Keratinocyte (primary cell): ENCODE measurements around the gene ZNF554. TPM values are rescaled to one million over a fixed set of nuclear protein-coding genes. Genes with fewer than 3 reads are reported as not detected.

Experiments
- DNase-seq: peaks from one replicate; pipeline ENCODE4 v3.0.0-alpha.2; 2011; ENCODE audit warnings: low read depth, missing footprints, low spot score
- FAIRE-seq: peaks from 2 replicates; lab custom pipeline; 2011; peaks lifted over from hg19 to GRCh38; lab: Jason Lieb, UNC
- H2AFZ ChIP-seq: 2 replicates; pipeline ENCODE4 v1.6.0; 2012; ENCODE audit warnings: low read length, control low read depth, inconsistent platforms; ENCODE audit not compliant: control insufficient read depth
- H3K27ac ChIP-seq: 2 replicates; pipeline ENCODE4 v1.5.1; 2011; ENCODE audit warnings: low read length; ENCODE audit not compliant: control insufficient read depth, insufficient read depth
- H3K27me3 ChIP-seq: 3 replicates; pipeline ENCODE4 v1.6.0; 2011; ENCODE audit warnings: low read length; ENCODE audit not compliant: control insufficient read depth, insufficient read depth; ENCODE audit errors: extremely low read depth
- H3K36me3 ChIP-seq, 2 experiments: 2 replicates in 1 of 2; 3 replicates in 1 of 2; pipeline ENCODE4 v1.5.1; 2011; ENCODE audit warnings: low read length in 2 of 2, mild to moderate bottlenecking in 1 of 2; ENCODE audit not compliant: control insufficient read depth in 2 of 2, insufficient read depth in 2 of 2; ENCODE audit errors: extremely low read depth in 1 of 2
- H3K4me1 ChIP-seq: 3 replicates; pipeline ENCODE4 v1.5.1; 2011; ENCODE audit warnings: low read length; ENCODE audit not compliant: control insufficient read depth, insufficient read depth; ENCODE audit errors: extremely low read depth
- H3K4me2 ChIP-seq: 3 replicates; pipeline ENCODE4 v1.6.0; 2011; ENCODE audit warnings: low read depth, low read length; ENCODE audit not compliant: control insufficient read depth, insufficient read depth; ENCODE audit errors: extremely low read depth
- H3K4me3 ChIP-seq, 3 experiments: fragments of 200-600 bp in 1 of 3; sonication (generic) in 1 of 3; 2 replicates in 2 of 3; 3 replicates in 1 of 3; pipeline ENCODE4 v1.5.1; 2011 to 2016; ENCODE audit warnings: low read length in 3 of 3, mild to moderate bottlenecking in 3 of 3, control low read depth in 2 of 3, inconsistent platforms in 1 of 3, low read depth in 1 of 3, mixed read lengths in 1 of 3, mixed run types in 1 of 3, moderate library complexity in 1 of 3; ENCODE audit not compliant: control insufficient read depth in 2 of 3, insufficient read depth in 2 of 3; ENCODE audit errors: extremely low read depth in 1 of 3
- H3K79me2 ChIP-seq: 2 replicates; pipeline ENCODE4 v1.6.0; 2012; ENCODE audit warnings: low read length; ENCODE audit not compliant: control insufficient read depth, insufficient read depth
- H3K9ac ChIP-seq: 3 replicates; pipeline ENCODE4 v1.6.0; 2011; ENCODE audit warnings: low read length; ENCODE audit not compliant: control insufficient read depth, insufficient read depth; ENCODE audit errors: extremely low read depth
- H3K9me1 ChIP-seq: 3 replicates; pipeline ENCODE4 v1.6.0; 2011; ENCODE audit warnings: low read length; ENCODE audit not compliant: control insufficient read depth, insufficient read depth; ENCODE audit errors: extremely low read depth
- H3K9me3 ChIP-seq: 2 replicates; pipeline ENCODE4 v1.5.1; 2012; ENCODE audit warnings: low read depth, low read length; ENCODE audit not compliant: control insufficient read depth
- H4K20me1 ChIP-seq: 3 replicates; pipeline ENCODE4 v1.6.0; 2011; ENCODE audit warnings: low read length; ENCODE audit not compliant: control insufficient read depth, insufficient read depth; ENCODE audit errors: extremely low read depth
- EZH2 ChIP-seq: IDR thresholded peaks from one replicate; pipeline ENCODE4 v1.6.1; 2012; ENCODE audit warnings: inconsistent platforms, mild to moderate bottlenecking, low read length, moderate library complexity
- dilution Hi-C: fragments of 300-500 bp; cut with MboI; formaldehyde crosslinking; loops from one replicate; pipeline ENCODE4 v1.7.0; 2020; ENCODE audit warnings: low sequenced_read_pairs; ENCODE audit not compliant: extremely low pct_ligation_motif_present
- polyA plus RNA-seq, 5 experiments: library from polyadenylated mRNA; depleted of rRNA in 3 of 5; stranded (reverse) in 3 of 5; stranded (forward) in 1 of 5; unstranded in 1 of 5; fragments of >200 nt; gene quantifications; 1 replicate in 1 of 5; 2 replicates in 3 of 5; 3 replicates in 1 of 5; pipeline versions ENCODE4 v1.2.1 to v1.2.3, GENCODE V29; 2011 to 2012; ENCODE audit warnings: missing spikeins in 2 of 5, low read depth in 1 of 5, low replicate concordance in 1 of 5
- TF ChIP-seq, protein P1 (sequence below), 3 experiments: IDR thresholded peaks in 1 of 3; conservative IDR thresholded peaks in 1 of 3; optimal IDR thresholded peaks in 1 of 3; 2 replicates in 2 of 3; 3 replicates in 1 of 3; pipeline versions ENCODE3 to v1.5.1; 2011; ENCODE audit warnings: low read length in 3 of 3, mild to moderate bottlenecking in 3 of 3, moderate library complexity in 2 of 3, control low read depth in 1 of 3, inconsistent platforms in 1 of 3; ENCODE audit not compliant: insufficient read depth in 2 of 3; ENCODE audit errors: extremely low read depth in 1 of 3

The ZNF554 gene
- polyA plus RNA-seq, 1 donor (not counting 4 experiments of a cell fraction or from before 2014, with no cell fraction given) = 2.7 TPM

DNA sequence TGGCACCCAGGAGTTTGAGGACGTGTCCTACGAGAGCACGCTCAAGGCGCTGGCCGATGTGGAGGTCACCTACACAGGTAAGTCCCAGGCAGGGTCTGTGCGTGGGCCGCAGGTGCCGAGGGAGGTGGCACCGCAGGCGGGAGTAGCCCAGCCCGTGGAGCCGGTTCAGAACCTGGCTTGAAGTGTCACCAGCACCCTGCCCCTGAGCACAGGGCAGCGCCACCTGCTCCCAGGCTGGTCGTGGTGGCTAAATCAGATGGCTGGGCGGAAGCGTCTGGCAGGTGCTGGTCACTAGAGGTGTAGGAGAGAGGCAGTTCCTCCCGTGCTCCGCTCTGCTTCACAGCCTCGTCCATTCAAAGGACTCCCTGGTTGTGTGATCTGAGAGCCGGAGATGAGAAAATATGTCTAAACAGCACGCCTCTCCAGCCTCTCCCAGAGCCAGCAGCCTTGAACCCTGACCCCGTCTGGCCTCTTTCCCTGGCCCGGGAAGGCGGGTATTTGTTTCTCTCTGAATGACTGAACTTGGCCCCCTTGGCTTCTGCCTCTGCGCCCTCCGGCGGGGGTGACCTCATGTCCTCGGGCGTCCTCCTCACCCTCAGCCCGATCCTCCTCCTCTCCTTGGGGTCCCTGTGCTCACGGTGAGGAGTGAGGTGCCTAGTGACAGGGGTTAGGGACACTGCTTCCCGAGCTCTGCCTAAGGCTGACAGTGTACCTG, 29.0 kb upstream of the ZNF554 start:
- TF ChIP-seq, protein P1, sequence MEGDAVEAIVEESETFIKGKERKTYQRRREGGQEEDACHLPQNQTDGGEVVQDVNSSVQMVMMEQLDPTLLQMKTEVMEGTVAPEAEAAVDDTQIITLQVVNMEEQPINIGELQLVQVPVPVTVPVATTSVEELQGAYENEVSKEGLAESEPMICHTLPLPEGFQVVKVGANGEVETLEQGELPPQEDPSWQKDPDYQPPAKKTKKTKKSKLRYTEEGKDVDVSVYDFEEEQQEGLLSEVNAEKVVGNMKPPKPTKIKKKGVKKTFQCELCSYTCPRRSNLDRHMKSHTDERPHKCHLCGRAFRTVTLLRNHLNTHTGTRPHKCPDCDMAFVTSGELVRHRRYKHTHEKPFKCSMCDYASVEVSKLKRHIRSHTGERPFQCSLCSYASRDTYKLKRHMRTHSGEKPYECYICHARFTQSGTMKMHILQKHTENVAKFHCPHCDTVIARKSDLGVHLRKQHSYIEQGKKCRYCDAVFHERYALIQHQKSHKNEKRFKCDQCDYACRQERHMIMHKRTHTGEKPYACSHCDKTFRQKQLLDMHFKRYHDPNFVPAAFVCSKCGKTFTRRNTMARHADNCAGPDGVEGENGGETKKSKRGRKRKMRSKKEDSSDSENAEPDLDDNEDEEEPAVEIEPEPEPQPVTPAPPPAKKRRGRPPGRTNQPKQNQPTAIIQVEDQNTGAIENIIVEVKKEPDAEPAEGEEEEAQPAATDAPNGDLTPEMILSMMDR (optimal IDR thresholded peaks at IDR 0.05 in 1 of 3, IDR thresholded peaks at IDR 0.05 in 1 of 3, conservative IDR thresholded peaks at IDR 0.05 in 1 of 3; ENCODE audit: extremely low read depth in 1 of 3, insufficient read depth in 2 of 3, low read length in 3 of 3) = no peak
- TF ChIP-seq EZH2 = no peak
- no peak overlapping the region for H2AFZ ChIP-seq
- FAIRE-seq (no peak), DNase-seq (no peak)
- no peaks in the 10 kb centered on the region for H3K9me3 ChIP-seq
- H3K9me1 ChIP-seq = no peaks in the 10 kb centered on the region
- dilution Hi-C loops = no loop called here
- no peaks in the 10 kb centered on the region for H4K20me1 ChIP-seq
- peaks cover 13 to 31% of the 10 kb centered on the region in 2 experiments for H3K36me3 ChIP-seq
- H3K9ac ChIP-seq = no peak overlapping the region
- H3K4me3 ChIP-seq = no peak overlapping the region
- H3K4me1 ChIP-seq = peaks cover 5% of the 10 kb centered on the region
- H3K27me3 ChIP-seq = no peaks in the 10 kb centered on the region
- no peak overlapping the region for H3K27ac ChIP-seq
- no peak overlapping the region for H3K4me2 ChIP-seq
- H3K79me2 ChIP-seq = peaks cover 51% of the 10 kb centered on the region

DNA sequence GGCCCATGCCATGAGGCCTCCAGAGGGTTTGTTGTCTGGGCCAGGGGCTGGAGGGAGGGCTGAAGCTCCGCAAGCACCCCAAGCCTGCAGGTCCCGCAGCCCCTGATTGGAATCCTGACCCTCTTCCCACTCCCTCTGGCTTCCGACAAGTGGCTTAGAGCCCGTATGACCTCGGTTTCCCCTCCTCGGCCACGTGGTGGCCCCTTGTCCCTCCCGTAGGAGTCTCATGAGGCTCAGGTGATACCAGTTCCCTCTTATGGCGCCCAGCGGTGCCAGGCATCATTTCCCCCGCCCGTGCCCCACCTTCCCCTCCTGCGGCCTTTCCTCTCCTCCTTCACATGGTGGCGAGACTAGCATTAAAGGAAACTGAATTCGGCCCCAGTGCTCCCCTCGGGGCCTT, 28.2 kb upstream of the ZNF554 start:
- Histone ChIP-seq H3K9me1 (no peaks in the 10 kb centered on the region), H3K9ac (no peak overlapping the region), H3K27me3 (no peaks in the 10 kb centered on the region), H3K4me2 (no peak overlapping the region), H3K36me3 (peaks cover 17 to 32% of the 10 kb centered on the region in 2 experiments), H2AFZ (no peak overlapping the region), H3K4me1 (peaks cover 2% of the 10 kb centered on the region), H3K27ac (no peak overlapping the region), H3K79me2 (peaks cover 44% of the 10 kb centered on the region), H3K4me3 (no peak overlapping the region), H3K9me3 (no peaks in the 10 kb centered on the region), H4K20me1 (no peaks in the 10 kb centered on the region)
- FAIRE-seq (no peak), DNase-seq (no peak)
- TF ChIP-seq, protein P1 (optimal IDR thresholded peaks at IDR 0.05 in 1 of 3, IDR thresholded peaks at IDR 0.05 in 1 of 3, conservative IDR thresholded peaks at IDR 0.05 in 1 of 3; ENCODE audit: extremely low read depth in 1 of 3, insufficient read depth in 2 of 3, low read length in 3 of 3) = no peak
- TF ChIP-seq EZH2 = no peak
- dilution Hi-C loops = no loop called here
